Kasumi-1 (cell line): ENCODE data around the gene COG7.
A peak's percentile ranks its signal among the peaks of the same experiment; 100 is the strongest.
"Not testable (repeated sequence)": the region's sequence is repeated elsewhere in the genome, so short reads cannot be mapped to it uniquely, and the experiment has no call there.

Experiments
- DNase-seq, 2 experiments: peaks; one replicate each; lab custom pipeline; 2025; lab: John Stamatoyannopoulos, UW

Gene COG7

GRCh38 chr16:23469814-23470213 is 16.8 kb upstream of the COG7 start:
- DNase-seq: no peak

DNA sequence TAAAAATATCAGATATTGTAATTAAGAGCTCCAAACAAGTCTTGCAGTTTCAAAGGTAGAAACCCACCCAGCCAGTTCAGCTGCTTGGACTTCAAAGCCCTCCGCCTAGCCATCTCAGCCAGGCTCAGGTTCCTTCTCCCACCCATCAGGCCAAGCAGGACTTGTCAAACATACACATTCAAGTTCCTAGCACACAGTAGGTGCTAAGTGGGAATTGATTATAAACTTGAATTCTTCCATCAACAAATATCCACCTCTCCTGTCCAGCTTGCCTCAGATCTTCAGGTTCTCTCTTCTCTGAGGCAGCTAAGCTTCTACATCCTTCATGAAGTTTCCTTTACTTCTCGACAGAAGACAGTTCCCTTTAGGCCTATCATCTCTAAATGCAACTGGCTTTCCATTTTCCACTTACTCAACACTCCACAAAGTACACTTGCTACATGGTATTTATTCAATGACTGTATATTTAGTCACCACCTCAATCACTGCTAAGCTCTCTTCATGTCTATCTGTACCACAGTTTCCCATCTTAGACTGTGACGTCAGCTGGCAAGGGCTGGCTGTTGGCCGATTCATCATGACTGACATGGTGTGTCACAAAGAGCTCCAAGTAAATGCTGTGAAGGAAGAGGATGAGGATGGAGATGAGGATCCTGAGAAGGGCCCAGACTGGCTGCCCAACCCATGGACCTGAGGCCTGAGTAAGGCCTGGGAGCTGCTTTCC is 13.3 kb upstream of the COG7 start:
- no peak for DNase-seq

DNA sequence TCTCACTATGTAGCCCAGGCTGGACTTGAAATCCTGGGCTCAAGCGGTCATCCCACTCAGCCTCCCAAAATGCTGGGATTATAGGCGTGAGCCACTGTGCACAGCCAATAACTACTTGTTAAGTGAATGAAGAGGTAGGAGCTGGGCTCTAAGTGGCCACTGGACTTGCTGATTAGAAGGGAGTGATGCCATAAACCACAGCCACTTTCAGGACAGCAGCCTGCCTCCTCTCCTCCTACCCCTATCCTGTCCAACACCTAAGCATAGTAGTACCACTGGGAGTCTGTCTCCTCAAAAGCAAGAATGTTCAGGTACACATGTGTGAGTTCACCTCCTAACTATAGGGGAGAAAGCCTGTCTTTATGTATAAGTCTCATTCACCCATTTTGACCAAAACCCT is 12.2 kb upstream of the COG7 start:
- no peak for DNase-seq

GRCh38 chr16:23464196-23464595 is 11.2 kb upstream of the COG7 start:
- DNase-seq: no peak

DNA sequence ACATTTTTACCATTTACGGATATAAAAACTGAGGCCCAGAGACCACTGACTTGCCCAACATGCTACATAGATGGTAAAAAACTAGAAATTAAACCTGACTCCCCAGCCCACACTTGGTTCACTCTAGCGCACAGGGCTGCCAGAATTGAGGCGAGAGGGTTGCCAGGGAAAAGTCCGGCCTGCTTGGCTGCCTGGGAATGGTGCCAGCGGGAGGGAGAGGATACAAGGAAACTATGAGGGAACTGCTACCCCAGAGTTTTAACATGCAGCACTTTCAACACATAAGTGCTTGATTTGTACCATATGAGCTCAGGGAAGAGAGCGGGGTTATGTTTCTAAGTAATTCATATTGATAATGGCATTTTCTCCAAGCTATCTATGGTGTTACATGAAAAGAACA is 10.0 kb upstream of the COG7 start:
- DNase-seq: not testable (repeated sequence)

- no peak for DNase-seq
These were observed 506 bp upstream of the COG7 start for GRCh38 chr16:23453338-23454052.

DNA sequence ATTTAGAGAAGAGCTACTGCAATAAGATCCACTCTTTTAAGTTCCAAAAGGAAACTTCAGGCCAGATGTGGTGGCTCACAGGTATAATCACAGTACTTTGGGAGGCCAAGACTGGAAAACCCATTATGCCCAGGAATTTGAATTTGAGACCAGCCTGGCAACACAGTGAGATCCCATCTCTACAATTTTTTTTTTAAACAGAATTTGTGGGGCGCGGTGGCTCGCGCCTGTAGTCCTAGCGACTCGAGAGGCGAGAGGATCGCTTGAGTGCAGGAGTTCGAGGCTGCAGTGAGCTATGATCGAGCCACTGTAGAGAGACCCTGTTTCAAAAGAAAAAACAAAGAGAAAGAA is 793 bp downstream of the COG7 start:
- no peak for DNase-seq

- DNase-seq: no peak
These were observed 4.6 kb downstream of the COG7 start for GRCh38 chr16:23448392-23448791.

DNA sequence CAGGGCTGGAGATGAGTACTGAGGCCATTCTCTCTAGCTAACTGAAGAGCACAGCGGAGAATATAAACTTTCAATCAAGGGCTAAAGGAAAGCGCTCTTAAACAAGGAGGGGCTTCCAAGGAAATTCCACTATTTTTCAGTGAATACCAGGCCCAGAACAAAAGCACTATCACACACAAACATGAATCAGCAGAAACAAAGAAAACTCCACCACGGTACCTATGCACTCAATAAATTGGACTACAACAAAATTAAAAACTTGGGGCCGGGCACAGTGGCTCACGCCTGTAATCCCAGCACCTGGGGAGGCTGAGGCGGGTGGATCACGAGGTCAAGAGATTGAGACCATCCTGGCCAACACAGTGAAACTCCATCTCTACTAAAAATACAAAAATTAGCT is 15.4 kb downstream of the COG7 start:
- DNase-seq: not testable (repeated sequence)

- DNase-seq: no peak
These were observed 16.0 kb downstream of the COG7 start for GRCh38 chr16:23436951-23437350.

DNA sequence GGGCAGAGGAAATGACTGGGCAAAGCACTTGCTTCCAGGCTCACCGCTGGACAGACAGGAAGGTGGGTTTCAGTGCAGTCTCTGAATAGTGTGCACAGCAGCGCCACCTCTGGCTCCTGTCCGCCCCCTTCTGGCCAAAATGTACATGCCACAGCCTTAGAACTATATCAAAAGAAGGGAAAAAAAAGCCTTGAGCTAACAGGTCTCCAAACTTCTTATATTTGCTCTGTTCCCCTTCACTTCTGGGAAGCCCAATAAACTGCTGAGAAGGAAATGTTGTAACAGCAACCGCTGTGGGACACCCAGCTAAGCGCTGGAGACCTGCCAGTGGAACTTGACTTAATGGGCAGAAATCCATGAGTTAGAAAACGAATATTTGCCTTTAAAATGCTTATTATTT is 17.5 kb downstream of the COG7 start:
- DNase-seq: peak; percentile 79 to 81

GRCh38 chr16:23434380-23434779 is 18.6 kb downstream of the COG7 start:
- DNase-seq: peak; percentile 48 to 55

DNA sequence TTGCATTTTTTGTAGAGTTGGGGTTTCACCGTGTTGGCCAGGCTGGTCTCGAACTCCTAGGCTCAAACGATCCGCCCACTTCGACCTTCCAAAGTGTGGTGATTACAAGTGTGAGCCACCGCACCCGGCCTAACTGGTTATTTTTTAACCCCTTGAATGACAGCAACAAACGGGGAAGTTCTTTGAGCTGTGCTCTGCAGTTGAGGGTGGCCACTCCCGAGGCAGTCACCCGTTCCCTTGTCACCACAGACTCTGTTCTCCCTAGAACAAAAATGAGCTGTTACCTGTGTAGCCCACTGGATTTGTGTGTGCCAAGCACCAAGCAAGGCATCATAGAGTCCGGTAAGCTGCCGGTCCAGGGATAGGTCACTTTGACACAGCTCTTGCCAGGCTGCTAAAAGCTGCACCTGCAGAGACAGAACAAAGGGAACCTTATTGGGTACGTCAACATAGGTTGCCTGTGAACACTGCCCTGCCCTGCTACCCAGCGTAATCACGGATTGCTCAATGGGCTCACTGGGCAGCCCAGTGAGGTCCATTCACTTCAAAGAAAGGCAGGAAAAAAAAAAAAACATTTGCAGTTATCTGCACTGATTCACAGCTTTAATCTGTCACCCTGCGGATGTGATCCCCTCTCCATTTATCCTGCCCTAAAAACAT is 19.6 kb downstream of the COG7 start:
- DNase-seq: no peak

- no peak for DNase-seq
These were observed 20.5 kb downstream of the COG7 start for GRCh38 chr16:23432176-23433128.

GRCh38 chr16:23428351-23428750 is 24.6 kb downstream of the COG7 start:
- no peak for DNase-seq

DNA sequence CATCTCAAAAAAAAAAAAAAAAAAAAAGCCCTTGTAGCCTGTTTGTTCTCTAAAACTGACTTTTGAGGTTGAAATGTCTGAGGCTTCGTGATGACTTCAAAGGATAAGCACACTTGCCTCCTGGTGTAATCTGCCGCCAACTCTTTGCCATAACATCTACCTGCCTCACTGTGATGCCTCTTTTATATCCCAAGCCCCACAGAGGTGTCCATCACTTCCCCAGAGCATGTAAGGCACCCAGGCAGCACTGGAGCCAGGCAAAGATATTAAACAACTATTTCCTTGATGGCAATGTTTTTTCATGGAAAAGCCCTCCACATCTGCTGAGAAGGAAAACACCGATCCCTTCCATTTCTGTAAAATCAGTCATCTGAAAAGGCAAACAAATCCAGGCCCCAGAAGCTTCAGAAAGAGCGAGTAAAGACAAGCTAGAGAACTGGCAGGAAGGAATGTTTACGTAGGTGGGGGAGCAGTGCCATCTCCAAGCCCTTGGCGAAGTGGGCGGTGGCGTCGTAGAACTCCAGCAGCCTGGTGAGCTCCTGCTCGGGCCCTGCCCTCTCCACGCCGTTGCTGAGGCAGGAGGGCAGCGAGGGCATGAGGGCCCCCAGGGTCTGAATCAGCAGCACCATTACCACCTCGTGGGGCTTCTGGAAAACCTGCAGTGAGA is 28.6 kb downstream of the COG7 start:
- DNase-seq: no peak

DNA sequence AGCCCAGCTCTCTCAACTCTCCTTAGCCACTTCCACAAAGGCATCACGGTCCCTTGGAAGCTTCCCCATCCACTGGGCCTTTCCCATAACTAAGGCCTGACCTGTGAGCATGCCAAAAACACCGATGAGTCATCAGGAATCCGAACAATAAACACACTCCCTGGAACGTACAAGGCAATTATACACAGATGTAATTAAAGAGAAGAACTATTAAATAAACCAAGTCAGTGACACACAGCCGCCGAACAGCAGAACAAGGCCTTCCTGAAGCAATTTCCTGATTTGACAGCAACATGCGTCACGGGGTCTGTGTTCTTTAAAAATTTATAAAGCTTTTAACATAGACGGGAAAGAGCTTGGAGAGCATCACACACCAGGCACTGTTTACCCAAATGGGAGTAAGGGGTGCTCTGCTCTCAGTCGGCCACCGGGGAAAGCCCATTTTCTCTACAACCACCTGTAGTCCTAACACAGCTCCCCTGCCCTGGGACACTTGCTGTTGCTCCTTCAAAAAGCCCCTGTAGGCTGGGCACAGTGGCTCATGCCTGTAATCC is 29.4 kb downstream of the COG7 start:
- DNase-seq: no peak

DNA sequence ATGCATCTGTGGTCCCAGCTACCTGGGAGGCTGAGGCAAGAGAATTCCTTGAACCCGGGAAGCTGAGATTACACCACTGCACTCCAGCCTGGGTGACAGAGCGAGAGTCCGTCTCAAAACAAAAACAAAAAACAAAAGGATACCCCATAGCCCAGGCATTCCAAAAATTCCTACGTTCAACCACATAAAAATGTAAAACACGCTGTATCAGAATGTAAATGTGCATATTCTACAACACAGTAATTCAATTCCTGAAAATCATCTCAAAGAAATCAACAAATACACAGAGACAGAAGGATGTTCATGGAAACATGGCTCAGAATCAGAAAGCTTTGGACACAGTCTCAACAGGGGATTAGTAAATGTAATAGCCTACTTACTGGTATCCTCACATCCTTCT is 33.0 kb downstream of the COG7 start:
- no peak for DNase-seq

GRCh38 chr16:23416816-23417215 is 36.2 kb downstream of the COG7 start:
- no peak for DNase-seq

DNA sequence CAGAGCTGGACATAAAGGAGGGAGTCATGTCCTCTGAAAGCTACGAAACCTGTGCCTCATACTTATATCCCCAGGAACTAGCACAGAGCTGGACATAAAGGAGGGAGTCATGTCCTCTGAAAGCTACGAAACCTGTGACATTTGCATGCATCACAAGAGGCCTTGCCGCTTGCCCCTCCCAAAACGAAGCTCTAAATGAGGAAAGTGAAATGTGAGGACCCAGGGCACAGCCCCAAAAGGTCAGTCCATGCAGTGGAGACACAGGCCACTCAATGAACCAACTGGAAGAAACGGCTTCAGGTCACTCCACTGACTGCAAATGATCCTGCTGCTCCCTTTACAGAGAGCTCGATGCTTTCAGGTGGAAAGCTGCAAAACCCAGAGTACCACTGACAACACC is 38.3 kb downstream of the COG7 start:
- no peak for DNase-seq

DNA sequence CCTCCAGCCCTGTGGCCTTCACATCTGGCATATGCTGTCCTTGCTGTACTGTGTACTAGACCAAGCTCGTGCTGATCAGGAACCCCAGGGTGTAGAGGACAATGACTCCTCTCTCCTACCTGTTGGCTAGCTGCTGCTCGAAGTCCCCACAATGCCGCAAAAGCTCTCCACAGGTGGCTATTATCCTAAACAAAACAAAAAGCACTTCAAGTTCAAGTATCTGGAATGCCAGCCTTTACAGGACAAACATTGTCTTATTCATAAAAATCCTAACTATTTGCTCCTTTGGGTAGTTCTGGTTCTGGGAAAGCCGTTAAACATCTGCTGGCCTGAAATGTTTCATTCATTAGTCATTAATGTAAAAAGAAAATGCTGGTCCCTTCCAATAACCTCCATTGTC is 42.8 kb downstream of the COG7 start:
- no peak for DNase-seq
